Kidney glomerular epithelial cell (primary cell): ENCODE measurements around the gene SRGAP3.

Source experiments
- DNase-seq: peaks from one replicate; lab custom pipeline; 2025; lab: John Stamatoyannopoulos, UW

Gene SRGAP3

DNA sequence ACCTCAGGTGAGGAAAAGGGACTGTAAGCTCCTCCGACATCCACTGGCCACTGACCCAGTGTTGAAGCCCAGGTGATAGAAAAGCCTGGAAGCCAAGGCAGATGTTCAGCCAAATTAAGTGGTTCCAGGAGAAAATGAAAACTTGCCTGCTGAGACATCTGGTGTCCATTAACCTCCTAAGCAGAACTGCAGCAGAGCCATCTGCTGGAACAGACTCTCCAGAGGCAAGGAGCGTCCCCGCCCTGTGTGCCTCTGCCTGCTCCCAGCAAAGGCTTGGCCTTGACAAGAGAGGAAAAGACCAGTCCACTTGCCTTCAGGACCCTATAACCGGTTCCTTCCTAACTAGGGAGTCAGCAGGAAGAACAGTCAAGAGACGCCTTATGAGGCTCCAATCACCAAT, 48.2 kb downstream of the SRGAP3 start:
- no peak for DNase-seq

DNA sequence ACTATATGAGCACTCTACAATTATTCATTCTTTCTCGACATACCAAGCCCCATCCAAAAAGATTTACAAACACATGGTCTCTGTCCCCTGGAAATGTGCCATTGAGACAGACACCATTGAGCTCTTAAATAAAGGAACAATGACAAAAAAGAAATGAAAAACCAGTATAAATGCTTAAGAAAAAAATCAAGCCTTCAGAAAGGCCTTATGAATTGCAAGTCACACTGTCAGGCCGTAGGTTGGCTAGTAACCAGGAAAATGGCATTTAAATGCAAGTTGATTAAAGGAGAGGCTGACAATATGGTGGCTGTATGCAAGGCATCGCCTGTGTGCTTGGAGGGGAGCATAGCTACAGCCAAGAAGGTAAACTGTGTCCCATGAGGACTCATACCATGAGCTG, 49.7 kb downstream of the SRGAP3 start:
- DNase-seq = no peak

DNA sequence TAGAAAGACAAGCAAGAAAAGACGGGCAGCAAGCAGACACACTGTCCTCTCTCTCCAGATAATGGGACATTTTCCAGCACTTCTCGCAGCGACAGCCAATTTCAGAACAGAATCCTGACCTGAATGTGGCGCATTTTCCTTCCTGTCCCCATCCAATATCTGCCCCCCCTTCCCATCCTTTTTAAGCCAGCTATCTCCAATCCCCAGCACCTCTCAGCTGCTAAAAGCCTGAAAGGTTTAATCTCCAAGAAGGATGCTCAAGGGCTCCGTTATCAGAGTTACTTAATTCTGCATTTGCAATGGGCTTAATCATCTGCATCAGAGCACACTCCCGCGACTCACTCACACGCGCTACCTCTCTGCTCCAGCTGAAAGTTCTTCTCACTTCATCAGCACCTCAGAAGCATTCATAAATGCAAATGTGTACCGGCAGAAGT, 50.5 kb downstream of the SRGAP3 start:
- DNase-seq = no peak

DNA sequence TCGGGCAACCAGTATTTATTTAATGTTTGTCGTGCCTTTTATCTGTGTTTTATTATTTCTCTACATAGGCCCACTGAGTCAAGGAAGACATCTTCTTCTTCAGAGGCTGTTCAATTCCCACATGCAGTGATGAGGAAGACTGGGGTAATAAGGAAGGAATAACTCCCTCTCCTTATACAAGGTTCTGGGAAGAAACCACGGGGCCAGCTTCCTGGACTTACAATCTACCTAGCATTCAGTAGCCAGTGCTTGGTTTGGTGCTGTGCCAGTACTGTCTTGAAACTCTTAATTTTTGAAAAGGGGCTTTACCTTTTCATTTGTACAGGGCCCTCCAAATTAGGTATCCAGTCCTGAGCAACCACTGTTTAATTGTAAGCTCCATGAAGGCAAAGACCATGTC, 51.2 kb downstream of the SRGAP3 start:
- DNase-seq = no peak

DNA sequence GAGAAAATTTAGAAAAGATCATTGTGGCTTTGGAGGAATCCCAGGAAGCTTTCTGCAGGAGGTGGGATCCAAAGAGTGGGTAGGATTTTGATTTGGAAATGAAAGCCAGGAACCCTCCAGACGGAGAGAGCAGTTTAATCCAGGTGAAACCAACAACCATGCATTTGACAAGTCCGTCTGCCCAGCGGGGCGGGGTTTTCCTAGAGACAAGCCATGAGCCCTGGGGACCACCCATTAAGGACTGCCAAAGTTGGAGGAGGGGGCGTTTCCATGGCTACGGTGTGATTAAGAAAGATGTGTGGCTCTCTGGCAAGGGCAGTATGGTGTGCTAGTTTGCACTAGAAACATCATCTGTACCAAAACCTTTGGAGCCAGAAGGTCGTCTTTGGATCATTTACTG, 53.4 kb downstream of the SRGAP3 start:
- no peak for DNase-seq

DNA sequence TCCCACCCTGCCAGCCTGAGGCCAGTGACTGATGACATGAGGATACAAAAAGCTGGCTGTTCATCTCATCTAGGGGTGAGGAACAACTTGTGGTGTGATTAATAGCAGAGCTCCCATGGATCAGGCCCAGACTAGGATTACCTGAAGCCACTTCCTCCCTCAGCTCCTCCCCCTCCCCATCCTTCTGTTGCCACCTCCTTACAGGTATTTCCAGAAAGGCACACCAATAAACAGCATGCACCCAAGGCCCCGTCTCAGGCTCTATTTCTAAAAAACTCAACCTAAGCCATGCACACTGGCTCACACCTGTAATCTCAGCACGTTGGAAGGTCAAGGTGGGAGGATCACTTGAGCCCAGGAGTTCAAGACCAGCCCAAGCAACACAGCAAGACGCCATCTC, 54.1 kb downstream of the SRGAP3 start:
- DNase-seq = no peak

DNA sequence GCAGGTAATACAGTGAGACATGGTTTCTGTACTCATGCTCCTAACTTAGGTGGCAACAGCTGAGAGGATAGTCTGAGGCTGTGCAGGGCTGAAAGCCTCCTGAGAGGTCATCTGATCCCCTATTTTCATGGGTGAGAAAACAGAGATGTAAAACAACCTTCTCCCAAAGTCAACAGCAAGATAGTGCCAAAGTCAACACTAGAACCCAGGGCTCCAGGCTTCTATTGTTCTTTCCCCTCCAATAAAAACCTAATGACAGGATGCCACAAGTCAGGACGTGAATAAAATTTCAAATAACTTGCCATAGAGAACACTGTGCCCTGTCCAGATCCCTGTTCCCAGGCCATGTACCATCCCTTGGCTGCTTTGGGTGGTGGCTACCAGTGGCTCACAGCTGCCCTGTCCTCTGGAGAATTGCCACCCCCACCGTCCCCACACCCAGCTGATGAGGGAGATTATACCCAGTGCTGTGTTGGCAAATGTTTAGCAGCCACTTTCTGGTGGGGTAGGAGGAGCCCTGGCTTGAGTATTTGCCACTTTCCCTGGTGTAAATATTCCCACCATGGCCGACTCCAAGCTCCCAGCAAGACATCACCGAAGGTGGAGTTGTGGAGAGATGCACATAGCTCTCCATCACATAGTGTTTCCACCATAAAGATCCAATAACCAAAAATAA, 54.8 kb downstream of the SRGAP3 start:
- DNase-seq = no peak

DNA sequence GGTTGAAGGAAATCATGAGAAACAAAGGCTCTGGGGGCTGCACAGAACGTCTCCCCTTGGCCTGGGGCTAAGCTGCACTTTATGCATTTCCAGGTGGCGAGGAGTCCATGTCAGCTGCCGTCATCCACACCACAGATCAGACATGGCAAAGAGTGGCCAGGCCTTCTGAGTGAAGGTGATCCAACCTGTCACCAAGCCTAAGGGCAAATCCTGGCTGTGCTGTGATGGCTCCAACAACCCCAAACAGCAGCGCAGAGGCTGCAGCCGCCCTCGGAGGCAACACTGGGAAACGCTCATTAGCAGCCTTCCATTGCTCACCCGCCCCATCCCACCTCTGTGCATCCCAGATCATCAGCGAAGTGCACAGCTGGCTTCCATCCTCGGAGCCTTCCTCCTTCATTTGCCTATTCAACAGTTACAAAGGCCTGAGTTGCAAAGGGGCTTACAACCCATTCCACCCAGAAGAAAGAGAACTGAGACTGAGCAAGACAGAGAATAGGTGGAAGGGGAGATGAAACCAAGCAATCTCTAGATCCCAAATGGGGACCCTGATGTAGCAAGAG, 55.7 kb downstream of the SRGAP3 start:
- DNase-seq = no peak

DNA sequence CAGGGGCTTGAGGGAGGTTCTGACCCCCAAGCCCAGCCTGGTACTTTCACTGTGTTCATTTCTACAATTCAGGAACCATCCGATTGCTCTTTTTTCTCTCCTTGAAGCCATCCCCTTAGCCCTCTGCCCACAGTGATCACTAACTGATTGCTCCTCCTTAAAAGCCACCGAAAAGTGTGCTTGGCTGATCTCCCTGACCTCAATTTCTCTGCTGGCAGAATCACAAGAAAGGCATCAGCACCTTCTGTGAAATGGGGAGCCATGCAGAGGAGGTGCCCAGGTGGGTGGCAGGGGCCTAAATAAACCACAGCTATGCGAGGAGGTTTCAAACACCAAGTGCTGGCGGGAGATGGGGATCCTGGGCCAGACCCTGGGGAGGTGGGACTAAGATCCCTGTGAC, 56.2 kb downstream of the SRGAP3 start:
- DNase-seq = no peak

DNA sequence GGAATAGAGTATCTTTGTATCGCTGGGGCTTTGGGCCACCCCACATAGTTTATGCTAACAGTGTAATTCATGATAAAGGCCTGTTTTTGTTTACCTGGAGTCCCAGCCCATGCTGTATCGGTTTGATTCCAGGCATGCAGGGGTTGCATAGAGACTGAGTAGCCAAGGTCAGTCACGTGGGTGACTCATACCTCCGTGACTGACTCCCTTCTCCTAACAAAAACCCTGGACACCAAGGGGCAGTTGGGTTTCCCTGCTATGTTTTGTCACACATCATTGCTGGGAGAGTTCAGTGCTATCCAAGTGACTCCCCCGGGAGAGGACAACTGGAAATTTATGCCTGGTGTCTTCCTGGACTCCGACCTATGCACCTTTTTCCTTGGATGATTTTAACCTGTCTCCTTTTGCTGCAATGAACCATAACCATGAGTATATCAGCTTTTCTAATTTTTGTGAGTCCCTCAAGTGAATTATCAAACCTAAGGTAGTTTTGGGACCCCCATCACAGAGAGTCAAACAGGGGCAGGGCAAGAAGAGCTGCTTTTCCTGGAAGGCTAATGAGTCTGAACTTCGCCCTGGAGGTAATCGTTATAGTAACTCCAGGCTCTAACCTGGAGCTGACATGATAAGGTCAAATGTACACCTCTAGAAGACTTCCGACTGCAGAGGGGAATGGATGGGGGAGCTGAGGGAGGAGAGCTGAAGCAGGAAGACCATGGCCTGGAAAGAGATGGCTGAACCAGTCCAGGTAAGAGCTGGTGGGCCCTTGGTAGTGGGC, 57.0 kb downstream of the SRGAP3 start:
- no peak for DNase-seq

DNA sequence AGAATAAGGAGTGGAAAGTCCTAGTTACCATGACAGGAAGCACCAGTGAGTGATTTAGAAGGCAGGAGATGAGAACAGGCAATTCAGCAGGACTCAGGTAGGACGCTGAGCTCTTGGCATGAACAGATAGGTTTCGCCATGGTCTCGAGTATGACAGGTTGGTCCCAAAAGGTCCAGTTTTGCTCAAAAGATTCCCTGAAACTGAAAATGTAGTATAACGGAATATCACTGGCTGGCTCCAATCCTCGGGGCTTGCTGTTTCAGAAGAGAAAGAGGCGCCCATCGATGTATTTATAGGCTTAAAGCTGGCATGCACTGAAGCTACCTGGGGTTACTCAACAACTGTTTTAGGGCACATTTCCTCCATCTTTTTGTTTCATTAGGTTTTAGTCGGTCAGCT, 59.2 kb downstream of the SRGAP3 start:
- DNase-seq = no peak

DNA sequence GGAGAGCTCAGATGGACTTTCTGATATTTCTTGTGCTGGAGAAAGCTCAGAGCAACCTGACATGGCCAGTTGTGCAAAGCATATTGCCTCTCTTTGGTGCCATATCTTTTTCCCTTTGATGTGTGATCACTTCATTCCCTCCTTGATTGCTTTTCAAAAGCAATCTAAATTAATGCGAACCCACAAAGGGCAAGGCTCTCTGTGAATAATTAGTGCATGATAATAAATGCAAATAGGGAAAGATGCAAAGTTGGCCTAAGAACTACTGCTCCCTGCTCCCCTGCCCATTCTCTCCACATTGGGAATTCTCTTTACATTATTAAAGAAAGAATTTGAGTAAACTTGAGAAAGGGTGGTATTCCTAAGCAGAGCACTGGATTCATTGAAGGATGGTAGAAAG, 60.9 kb downstream of the SRGAP3 start:
- DNase-seq = no peak

DNA sequence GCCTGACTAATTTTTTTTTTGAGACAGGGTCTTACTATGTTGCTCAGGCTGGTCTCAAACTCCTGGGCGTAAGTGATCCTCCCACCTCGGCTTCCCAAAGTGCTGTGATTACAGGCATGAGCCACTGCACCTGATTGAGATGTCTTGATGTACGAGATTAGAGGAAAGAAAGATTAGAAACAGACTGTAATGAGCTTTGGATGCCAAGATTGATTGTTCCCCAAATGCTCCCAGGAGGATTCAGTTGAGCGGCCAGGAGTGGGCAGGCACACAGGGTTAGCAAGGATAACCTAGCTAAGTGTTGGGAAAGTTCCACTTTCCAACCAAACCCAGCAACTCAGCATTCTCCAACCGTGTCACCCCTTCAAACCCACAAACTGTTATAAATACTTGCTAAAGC, 63.7 kb downstream of the SRGAP3 start:
- no peak for DNase-seq

DNA sequence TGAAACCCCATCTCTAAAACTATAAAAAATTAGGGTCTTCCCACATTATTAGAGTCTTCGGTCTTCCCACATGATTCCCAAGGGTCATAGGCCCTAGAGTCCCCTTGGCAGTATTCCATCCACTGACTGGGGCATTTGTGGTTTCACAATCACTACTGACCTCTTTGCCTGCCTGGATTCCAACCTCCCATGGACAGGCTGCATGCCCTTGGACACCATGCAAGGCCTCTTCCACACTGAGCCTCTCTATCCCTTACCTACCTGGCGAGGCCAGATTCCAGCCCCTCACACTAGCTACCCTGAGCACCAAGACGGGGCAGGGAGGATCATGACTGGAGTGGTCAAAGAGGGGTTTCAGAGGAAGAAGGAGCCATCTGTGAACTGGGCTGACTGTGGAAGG, 64.4 kb downstream of the SRGAP3 start:
- no peak for DNase-seq

DNA sequence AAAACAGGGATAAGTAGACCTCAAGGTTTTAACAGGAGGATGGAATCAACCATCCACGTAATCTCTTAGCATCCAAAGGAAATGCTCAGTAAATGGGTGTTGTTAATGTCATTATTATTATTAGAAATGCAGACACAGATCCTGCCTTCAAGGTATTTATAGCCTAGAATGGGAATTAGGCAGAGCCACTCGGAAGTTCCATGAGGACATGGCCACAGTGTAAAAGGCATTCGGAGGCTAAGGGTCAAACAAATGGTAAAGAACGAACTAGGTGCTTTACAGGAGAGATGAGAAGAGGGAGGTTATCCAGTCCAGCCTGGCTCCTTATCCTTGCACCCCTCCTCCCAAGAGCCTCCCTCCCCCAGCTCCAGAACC, 65.0 kb downstream of the SRGAP3 start:
- DNase-seq = no peak

DNA sequence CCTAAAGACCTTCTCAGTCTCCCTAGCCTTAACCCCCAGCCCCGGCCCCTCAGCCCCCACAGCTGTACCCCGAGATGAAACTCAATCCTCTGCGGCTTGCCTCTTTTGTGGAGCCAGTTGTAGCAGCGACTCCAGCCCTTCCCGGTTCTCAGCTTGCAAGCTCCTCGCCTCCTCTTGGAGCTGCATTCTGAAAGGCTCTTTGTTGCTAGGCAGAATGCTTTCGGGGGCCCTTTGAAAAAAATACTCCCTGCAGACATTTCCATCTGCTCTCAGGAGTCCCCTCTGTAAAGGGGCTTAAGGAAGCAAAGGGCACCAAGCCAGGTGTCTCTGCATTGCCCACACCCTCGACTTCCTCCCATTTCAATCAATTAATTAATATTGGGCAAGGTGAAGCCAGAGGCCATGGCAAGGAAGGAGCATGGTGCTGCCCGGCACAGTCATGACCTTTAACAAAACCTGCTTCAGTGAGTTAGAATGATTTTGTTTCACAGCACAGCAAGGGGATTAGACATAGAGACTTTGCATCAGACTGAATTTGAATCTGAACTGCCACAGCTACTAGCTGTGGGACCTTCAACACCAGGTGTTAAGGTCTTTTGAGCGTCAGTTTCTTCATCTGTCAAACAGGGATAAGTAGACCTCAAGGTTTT, 65.5 kb downstream of the SRGAP3 start:
- no peak for DNase-seq

DNA sequence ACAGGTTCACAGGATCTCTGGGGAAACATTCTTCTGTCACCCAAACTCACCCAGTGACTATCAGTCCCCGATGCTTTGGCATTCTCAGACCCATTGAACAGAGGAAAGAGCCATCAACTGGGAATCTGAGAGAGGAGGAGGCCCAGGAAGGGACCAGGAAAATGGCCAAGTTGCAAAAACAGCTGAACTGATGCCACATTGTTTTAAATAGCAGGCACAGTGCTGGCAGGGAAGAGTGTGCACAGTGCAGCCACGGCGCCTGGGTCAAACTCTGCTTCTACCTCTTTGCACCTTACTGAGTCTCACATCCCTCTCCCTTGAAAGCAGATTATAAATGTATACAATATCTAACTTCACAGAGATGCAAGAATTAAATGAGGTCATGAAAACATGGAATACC, 66.4 kb downstream of the SRGAP3 start:
- DNase-seq = no peak

DNA sequence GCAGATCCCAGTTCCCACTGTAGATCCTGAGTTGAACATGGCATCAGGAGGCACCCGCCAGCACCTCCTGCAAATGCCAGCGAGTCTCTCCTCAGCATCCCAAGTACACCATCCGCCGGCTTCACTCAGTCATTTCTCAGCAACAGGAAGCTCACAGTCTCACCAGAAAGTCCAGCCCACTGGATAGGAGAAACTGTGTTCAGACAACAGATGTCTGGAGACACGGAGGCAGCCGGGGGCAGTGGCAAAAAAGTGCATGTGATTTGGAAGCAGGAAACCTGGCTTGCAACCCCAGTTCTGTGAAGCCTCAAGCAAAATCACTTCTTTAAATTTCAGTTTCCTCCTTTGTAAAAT, 68.7 kb downstream of the SRGAP3 start:
- no peak for DNase-seq

DNA sequence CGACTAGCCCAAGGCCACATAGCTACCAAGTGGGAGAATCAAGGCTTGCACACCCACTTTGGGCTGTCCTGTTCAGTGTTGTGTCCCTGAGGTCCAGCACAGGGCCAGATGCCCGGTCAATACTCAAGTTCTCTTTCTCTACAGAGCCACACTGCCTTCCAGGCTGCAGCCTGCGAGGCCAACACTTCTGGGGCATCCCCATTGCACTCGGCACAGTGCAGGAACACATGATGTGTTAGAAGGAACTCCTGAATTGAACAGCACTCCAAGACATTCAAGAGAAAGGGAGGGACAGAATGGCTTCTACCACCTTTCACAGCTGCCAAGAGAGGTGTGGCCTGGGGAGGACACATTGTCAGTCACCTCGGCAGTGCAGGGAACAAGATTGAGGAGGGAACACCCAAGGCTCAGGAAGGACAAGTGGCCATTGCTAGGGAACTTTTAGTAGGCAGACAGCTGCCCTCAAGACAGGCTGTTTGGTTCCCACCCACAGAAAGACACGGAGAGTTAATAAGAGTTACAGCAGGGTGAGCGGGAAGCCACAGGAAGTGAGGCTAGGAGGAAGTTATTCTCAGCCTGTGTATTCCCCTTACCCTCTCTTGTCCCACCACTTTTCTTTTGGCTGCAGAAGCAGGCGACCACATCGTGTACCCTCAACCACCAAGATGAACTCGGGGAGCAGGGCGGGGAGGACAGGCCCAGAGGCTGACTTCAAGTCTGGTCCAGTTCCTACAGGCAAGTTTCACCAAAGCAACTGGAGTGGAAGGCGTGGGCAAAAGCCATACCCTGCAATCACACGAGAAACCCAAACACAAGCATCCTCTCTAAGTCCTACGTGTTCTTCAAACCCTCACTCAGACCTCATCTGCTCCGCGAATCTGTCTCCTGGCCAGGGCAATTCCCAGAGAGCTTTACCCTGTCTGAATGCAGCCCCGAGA, 69.4 kb downstream of the SRGAP3 start:
- no peak for DNase-seq

DNA sequence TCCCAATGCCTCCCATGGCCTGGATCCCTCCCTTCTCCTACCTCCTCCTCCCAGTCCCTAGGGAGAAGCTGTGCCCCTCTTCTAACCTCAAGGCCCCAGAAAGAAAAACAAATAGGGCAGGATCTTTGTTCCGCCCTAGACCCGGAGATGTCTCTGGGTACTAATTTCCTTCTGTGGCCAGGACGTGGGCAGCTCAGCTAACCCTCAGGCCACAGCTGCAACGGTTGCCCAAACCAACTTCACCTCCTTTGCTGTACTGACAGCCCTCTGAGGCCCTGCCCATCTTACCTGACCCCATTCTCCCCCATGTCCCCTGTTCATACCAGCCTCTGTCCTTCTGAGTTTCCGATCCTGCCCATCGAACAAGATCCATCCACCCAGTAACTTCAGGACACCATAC, 70.7 kb downstream of the SRGAP3 start:
- no peak for DNase-seq

DNA sequence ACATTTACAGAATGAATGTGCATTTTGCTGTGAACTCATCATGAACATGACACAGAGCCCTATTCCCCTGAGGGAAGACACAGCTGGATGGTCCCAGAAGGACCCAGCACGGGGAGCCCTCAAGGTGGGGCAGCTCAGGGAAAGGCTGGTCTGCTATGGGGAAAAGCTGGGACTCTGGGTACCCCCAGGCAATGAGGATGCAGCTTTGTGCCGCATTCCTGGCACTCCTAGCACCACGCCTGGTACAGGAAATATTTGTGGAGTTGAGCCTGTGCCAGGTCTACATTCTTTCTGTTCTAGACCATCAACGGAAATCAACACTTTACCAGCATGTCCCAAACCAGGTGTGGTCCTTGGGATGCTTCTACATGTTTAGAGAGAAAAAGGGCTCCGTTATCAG, 74.0 kb downstream of the SRGAP3 start:
- DNase-seq = peak; percentile 56

DNA sequence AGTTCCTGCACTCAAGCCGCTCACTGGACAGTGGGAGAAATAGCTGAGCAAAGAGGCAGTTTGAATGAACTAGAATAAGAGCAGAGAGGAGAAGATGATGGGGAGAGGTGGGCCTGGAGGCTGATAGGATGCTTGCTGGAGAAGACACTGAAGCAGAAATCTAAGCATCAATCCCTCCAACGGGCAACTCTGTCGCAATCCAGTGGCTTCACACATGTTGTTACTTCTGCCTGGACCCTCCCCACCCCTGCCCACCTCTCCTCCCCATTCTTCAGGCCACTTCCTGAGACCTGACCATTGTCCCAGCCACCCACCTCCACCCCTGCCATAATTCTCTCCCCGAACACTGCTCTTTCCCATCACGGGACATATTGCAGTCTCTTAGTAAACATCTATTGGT, 76.0 kb downstream of the SRGAP3 start:
- DNase-seq = no peak
